Coronary artery (tissue), 2 donors: Measurements from ENCODE around the gene NAT14.
"Not testable (repeated sequence)": the region's sequence is repeated elsewhere in the genome, so short reads cannot be mapped to it uniquely, and the experiment has no call there.

Experiments used
- DNase-seq: peaks from one replicate; pipeline ENCODE4 v3.0.0-alpha.2; 2017; ENCODE audit warnings: low spot score
- H3K27ac ChIP-seq, 2 donors: fragments of 200-600 bp; sonication (generic); one replicate each; pipeline ENCODE4 v1.5.1; 2016 to 2019
- H3K4me3 ChIP-seq: fragments of 200-600 bp; sonication (generic); 2 replicates; pipeline ENCODE4 v1.5.1; 2016; ENCODE audit warnings: mild to moderate bottlenecking, moderate library complexity
- CTCF ChIP-seq: fragments of 200-600 bp; sonication (generic); IDR thresholded peaks from one replicate; pipeline ENCODE4 v1.5.1; 2019; ENCODE audit warnings: antibody characterized with exemption

NAT14 gene

GRCh38 chr19:55526216-55527196 is 41.5 kb downstream of the NAT14 start:
- no peak overlapping the region for H3K27ac ChIP-seq
- no peak for DNase-seq
- no peak for TF ChIP-seq CTCF
- no peak overlapping the region for H3K4me3 ChIP-seq

DNA sequence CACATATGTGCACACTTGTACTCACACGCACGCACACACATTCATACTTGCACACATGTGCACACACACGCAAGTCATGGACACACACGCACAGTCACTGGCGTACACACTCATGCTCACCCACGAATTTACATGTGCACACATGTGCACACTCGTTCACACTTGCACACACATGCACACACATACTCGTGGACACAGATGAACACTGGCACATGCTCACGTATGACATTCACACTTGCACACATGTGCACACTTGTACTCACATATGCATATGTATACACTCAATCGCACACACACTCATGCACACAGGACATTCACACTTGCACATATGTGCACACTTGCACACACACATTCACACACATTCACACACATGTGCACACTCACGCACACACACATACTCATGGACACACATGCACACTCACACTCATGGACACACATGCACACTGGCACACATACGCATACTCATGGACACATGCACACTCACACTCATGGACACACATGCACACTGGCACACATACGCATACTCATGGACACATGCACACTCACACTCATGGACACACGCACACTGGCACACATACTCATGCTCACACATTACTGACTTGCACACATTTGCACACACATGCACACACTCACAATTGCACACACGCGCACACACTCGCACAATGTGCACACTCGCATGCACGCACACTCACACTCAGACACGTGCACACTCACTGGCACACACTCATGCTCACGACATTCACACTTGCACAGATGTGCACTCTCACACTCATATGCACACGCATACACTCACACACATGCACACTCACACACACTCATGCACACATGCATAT is 42.4 kb downstream of the NAT14 start:
- H3K27ac ChIP-seq = no peak overlapping the region
- no peak for DNase-seq
- no peak for TF ChIP-seq CTCF
- no peak overlapping the region for H3K4me3 ChIP-seq

DNA sequence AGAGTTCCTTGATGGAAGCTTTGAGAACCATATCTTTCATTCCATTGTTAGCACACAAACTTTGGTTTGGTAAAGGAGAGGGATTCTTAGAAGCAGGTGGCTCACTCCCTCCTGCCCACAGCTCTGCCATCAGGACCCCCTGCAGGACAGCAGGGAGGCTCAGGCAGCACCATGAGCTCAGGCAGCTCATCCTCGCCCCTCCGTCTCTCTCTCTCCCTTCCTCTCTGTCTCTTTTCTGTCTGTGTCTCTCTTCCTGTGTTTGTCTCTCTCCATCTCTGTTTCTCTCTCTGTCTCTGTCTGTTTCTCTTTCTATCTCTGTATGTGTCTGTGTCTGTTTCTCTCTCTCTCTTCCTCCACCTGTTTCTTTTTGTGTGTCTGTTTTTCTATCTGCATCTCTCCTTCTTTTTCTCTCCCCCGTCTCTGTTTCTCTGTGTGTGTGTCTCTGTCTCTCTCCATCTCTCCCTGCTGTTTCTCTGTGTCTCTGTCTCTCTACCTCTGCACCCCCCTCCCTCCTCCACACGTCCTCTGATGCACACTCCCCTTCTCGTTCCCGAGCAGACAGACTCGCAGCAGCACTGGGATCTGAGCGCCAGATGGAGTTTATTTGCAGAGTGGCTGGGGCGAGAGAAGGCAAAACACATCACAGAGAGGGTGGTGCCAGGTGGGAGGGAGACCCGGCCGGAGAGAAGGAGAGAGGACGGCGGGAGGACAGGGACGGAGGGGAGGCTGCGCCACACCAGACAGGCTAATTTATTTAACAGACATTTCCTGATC is 43.2 kb downstream of the NAT14 start:
- TF ChIP-seq CTCF = no peak
- Histone ChIP-seq H3K4me3 (no peak overlapping the region), H3K27ac (no peak overlapping the region)
- no peak for DNase-seq

DNA sequence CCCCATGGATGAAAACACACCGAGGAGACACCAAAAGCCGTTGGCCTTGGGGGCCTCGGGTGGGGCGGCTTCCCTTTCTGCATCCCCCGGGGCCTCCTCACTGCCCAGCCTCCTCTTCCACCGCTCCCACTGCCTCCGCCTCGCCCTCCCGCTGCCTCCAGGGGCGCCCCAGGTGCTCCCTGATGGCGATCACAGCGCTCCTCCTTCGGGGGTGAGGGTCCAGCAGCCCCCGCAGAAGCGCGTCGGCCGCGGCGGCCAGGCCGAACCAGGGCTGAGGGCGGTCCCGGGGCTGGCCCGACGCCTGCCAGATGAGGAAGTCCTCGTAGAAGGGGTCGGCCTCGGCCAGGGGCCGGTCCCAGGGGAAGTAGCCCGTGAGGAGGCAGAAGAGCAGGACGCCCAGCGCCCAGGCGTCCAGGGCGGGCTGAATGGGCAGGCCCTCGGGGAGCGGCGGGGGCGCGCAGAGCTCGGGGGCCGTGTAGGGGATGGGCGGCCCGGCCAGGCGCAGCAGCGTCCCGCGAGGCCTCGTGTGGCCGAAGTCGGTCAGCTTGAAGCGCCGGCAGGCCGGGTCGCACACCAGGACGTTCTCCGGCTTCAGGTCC is 44.7 kb downstream of the NAT14 start:
- no peak overlapping the region for H3K4me3 ChIP-seq
- no peak overlapping the region for H3K27ac ChIP-seq
- no peak for TF ChIP-seq CTCF
- no peak for DNase-seq

DNA sequence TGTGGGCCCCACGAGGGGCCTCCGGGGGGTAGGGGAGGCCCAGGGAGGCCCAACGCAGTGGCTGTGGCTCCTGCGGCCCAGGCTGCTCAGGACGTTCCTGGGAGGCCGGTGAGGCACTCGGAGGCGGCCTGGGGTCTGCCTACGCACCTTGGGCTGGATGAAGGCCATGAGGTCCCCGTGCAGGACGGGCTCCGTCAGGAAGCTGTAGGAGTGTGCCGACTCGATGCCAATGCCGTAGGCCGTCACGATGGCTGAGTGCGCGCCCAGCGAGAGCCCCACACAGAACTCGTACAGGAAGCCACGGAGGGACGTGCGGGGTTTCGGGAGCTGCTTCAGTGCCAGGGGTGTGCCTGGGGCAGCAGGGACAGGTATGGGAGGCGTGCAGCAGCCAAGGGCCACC is 46.0 kb downstream of the NAT14 start:
- no peak for TF ChIP-seq CTCF
- no peak overlapping the region for H3K4me3 ChIP-seq
- H3K27ac ChIP-seq = no peak overlapping the region
- no peak for DNase-seq

GRCh38 chr19:55534280-55534679 is 49.3 kb downstream of the NAT14 start:
- not testable (repeated sequence) for H3K4me3 ChIP-seq, DNase-seq, H3K27ac ChIP-seq
